Ureter (tissue), 1 donor: ENCODE results near the gene FGF18. TPM values are rescaled to one million over a fixed set of nuclear protein-coding genes. Genes with fewer than 3 reads are reported as not detected.
A peak's percentile ranks its signal among the peaks of the same experiment; 100 is the strongest.

Experiments used
- DNase-seq: peaks from one replicate; pipeline ENCODE4 v3.0.0-alpha.2; 2020; ENCODE audit warnings: low spot score
- total RNA-seq: library from RNA; stranded (reverse); gene quantifications from one replicate; pipeline ENCODE4 v1.2.4, GENCODE V29; 2023
- donor health status: DM: yes; HTN: yes; CAD: no.

The FGF18 gene
- total RNA-seq, 1 donor from 2014 or later = 0.81 TPM

- DNase-seq = no peak
These were observed 3.6 kb downstream of the FGF18 start for GRCh38 chr5:171422902-171423663.

GRCh38 chr5:171424726-171425125 lies 5.3 kb downstream of the FGF18 start:
- DNase-seq = peak; percentile 38

DNA sequence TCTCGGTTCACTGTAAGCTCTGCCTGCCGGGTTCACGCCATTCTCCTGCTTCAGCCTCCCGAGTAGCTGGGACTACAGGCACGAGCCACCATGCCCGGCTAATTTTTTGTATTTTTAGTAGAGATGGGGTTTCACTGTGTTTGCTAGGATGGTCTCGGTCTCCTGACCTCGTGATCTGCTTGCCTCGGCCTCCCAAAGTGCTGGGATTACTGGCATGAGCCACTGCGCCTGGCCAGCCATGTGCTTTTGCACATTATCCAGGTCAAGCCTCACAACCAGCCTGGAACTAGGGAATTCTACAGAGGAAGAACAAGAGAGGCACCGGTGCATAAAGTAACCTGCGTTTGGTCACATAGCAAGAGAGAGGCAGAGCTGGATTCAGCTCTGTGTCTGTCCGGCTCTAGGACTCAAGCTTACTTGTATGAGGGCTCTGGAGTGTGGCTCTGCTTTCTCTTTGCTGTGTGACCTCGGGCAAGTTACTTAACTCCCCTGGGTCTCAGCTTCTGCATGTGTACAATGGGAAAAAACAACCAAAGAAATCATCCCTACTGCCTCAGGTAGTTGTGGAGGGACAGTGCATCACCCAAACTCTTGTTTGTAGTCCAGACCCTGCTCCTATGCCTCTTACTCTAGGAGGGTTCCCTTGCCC lies 6.3 kb downstream of the FGF18 start:
- no peak for DNase-seq

- peak; percentile 17 for DNase-seq
These were observed 6.8 kb downstream of the FGF18 start for GRCh38 chr5:171426266-171426665.

DNA sequence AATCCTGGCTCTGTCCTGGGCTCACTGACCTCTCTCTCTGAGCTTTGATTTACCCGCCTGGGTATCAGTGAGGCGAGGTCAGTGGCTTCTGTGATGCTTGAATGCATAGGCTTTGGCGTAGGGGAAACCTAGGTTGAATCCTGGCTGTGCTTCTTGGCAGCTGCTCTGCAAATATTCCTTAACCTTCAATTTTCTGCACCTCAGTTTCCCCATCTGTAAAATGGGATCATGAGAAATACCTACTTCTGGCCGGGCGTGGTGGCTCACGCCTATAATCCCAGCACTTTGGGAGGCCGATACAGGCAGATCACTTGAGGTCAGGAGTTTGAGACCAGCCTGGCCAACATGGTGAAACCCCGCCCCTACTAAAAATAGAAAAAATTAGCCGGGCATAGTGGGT lies 7.2 kb downstream of the FGF18 start:
- DNase-seq = no peak

GRCh38 chr5:171427318-171428167 lies 8.1 kb downstream of the FGF18 start:
- peak; percentile 27 for DNase-seq

- DNase-seq = no peak
These were observed 8.8 kb downstream of the FGF18 start for GRCh38 chr5:171428168-171428696.

GRCh38 chr5:171428809-171429542 lies 9.5 kb downstream of the FGF18 start:
- no peak for DNase-seq

DNA sequence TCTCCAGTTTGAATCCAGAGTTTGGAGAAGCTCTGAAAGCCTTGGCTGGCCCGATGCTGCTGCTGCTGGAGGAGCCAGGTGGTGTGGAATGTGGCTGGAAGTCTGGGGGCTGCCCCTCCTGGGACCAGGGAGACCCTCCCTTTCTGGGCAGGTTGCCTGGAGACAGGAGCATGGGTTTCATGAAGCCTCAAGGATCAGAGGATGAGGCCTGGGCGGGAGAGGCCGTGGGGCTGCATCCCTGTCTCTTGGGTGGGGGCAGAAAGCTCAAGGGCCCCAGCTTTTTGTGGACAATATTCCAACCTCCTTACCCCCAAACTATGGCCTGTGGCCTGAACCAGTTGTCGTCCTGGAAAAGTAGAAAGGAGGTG lies 10.1 kb downstream of the FGF18 start:
- no peak for DNase-seq

DNA sequence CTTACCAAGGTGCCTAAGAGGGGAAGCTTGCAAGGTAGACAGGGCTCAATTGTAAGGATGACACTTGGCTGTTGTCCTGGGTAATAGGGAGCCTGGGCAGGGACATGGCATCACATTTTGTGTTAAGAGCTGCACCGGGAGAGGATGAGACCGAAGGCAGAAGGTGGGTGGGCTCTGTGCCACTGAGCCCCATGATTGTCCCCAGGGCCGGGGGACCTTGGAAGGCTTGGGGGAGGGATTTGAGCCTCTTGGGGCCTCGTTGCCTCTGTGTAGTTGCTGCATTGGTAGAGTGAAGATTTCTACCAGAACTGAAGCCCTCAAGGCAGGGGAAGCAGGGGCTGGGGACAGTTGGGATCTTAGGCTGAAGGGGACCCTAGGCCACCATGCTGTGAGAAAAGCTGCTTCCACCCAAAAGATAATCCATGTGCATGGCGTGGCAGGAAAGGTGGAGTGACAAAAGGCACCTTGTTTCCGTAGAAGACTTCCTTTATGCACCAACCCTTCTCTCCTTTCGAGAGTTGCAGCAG lies 11.9 kb downstream of the FGF18 start:
- DNase-seq = no peak

- DNase-seq = no peak
These were observed 12.6 kb downstream of the FGF18 start for GRCh38 chr5:171432076-171432475.

GRCh38 chr5:171432583-171433351 lies 13.3 kb downstream of the FGF18 start:
- no peak for DNase-seq

- DNase-seq = no peak
These were observed 13.9 kb downstream of the FGF18 start for GRCh38 chr5:171433352-171433698.

DNA sequence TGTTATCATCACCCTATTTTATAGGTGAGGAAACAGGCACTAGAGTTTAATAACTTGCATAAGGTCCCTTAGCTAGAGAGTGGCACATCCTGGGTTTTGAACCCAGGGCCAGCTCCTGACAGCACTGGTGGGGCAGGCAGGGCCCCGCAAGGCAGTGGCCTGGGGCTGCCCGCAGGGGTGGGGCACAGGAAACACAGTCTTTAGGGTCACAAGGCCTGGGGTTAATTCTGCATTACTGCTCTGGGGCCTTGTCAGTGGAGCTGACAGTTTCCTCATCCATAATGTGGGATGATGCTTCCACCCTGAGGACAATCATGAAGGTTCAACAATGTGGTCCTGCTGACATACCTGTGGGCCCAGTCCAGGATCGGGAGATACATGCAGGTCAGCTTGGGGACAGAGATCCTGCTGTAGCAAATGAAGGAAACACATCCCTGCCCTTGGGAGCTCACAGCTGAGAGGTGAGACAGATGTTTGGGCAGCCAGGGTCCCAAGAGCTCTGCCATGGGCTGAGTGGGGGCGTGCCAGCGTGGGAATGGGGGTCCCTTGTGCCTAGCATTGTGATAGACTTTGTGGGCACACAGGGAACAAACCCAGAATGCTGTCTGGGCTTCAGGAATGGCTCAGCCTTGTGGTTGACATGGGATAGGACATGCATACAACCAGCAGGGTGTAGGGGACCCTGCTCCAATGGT lies 14.7 kb downstream of the FGF18 start:
- no peak for DNase-seq

DNA sequence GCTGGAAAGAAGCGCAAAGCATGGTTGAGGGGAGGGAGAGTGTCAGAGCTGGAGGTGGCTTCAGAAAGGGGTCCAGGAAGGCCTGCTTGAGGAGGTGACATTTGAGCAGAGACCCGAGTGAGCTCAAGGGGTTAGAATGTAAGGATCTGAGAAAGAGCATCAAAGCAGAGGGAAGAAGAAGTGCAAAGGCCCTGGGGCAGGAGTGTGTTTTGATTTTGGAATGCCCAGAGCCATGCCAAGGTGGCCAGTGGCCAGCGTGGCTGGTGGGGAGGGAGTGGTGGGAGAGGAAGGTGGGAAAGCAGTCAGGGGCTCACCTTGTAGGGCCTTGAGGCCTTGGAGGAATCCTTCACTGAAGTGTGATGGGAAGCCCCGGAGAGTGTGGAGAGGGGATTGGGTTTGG lies 15.4 kb downstream of the FGF18 start:
- no peak for DNase-seq

DNA sequence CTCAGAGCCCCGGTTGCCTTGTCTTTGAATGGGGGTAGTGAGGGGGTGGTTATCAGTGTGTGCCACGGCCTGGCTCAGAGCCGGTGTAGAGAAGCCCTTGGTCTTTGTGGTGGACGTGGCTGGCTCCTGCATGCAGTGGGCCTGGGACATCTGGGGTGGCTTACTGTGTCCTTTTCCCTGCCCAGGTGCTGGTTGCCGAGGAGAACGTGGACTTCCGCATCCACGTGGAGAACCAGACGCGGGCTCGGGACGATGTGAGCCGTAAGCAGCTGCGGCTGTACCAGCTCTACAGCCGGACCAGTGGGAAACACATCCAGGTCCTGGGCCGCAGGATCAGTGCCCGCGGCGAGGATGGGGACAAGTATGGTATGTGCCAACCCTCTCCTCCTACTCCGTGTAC lies 16.5 kb downstream of the FGF18 start:
- DNase-seq = no peak

DNA sequence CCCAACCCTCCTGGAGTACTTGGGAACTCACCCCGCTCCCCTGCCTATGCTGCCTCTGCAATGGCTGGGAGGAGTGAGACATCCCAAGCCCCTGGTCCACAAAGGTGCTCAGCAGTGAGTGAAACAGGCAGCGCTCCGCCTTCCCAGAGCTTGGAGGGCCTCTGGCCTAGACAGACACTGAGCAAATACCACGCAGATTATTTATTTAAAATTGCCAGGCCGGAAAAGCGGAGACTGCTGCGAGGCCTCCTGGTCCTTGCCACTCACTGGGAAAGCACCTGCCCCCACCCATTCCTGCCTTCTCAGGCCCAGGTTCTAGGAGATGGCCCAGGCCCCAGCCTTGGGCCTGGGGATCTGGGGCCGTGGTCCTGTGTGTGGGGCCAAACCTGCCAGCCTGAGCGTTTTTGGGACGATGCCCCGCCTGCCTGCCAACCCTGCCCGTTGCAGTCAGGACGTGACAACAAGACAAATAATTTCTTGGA lies 17.4 kb downstream of the FGF18 start:
- no peak for DNase-seq

DNA sequence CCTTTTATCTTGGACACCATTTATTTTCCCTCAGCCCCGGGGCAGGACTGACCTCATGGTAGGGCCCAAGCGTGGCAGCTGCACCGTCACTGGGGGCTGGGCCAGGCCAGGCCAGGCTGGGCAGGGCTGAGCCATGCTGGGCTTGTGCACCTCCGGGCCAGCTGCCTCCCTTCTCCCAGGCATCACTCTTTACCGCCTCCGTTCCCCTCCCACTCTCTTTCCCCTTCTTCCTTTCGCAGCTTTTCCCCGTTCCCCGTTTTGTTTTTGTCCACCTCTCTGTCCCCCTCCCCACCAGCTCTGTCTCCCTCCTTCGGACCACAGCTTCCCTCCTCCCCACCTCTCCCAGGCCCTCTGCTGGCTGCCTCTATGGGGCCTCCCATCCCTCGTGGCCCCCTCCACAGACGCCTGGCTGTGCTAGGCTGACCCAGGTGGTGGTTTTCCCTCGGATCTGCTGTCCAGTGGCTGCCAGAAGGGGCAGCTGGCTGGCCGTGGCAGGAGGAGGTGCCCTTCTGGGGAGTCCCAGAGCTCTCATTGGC lies 17.9 kb downstream of the FGF18 start:
- no peak for DNase-seq

DNA sequence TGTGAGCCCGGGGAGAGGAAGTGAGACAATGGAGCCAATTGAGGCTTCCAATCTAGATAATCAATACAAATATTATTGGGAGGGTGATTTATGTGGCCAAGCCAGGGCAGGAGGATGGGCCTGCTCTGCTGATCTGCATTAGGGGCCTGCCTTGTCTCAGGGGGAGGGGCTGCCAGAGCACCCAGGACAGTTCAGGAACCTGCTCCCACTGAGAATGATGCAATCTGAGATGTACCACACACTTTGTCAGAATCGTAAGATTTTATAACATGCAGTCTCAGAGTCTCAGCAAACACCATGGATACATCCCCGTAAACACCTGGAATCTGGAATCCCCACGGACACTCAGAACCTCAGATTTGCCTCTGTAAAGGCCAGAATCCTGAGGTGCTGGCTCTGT lies 19.3 kb downstream of the FGF18 start:
- DNase-seq = no peak
